ENCODE measurements around the gene EEF1B2.
"Not testable (repeated sequence)": the region's sequence is repeated elsewhere in the genome, so short reads cannot be mapped to it uniquely, and the experiment has no call there.

EEF1B2 gene

GRCh38 chr2:206171624-206172397, 12.1 kb downstream of the EEF1B2 start:
- not testable (repeated sequence) for H3K36me3 ChIP-seq (ENCODE audit: control insufficient read depth, insufficient read depth, low read length); H3K27me3 ChIP-seq (ENCODE audit: control insufficient read depth, insufficient read depth, low read length); H3K4me1 ChIP-seq (ENCODE audit: control insufficient read depth, insufficient read depth, low read length); H3K9ac ChIP-seq (ENCODE audit: low read depth, low read length); H3K4me3 ChIP-seq (ENCODE audit: low read depth, low read length); H3K9me3 ChIP-seq (ENCODE audit: control insufficient read depth, insufficient read depth, low read length)

GRCh38 chr2:206173147-206173546, 13.5 kb downstream of the EEF1B2 start:
- H3K4me3 ChIP-seq (ENCODE audit: low read depth, low read length): no peak overlapping the region
- H3K9me3 ChIP-seq (ENCODE audit: control insufficient read depth, insufficient read depth, low read length): no peaks in the 10 kb centered on the region
- H3K27me3 ChIP-seq (ENCODE audit: control insufficient read depth, insufficient read depth, low read length): no peaks in the 10 kb centered on the region
- no peaks in the 10 kb centered on the region for H3K36me3 ChIP-seq (ENCODE audit: control insufficient read depth, insufficient read depth, low read length)
- H3K9ac ChIP-seq (ENCODE audit: low read depth, low read length): no peak overlapping the region
- H3K4me1 ChIP-seq (ENCODE audit: control insufficient read depth, insufficient read depth, low read length): no peaks in the 10 kb centered on the region

DNA sequence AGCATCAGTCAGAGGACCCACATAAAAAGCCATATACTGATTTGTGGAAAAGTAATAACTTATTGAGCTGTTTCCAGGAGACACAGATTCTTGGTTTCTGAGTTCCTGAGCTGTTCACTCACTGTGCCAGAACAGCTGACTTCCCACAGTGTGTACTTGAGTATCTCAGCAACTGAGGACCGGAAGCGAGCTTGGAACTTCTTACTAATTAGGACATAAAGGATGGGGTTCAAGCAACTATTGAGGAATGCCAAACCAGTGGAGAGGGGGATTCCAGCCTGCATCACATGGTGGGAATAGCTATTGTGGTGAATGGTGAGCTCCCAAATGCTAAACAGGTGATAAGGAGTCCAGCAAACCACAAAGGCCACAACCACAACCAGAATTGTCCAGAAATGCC, 16.4 kb downstream of the EEF1B2 start:
- Histone ChIP-seq H3K36me3 (ENCODE audit: control insufficient read depth, insufficient read depth, low read length) (no peaks in the 10 kb centered on the region), H3K27me3 (ENCODE audit: control insufficient read depth, insufficient read depth, low read length) (no peaks in the 10 kb centered on the region), H3K9ac (ENCODE audit: low read depth, low read length) (no peak overlapping the region), H3K4me3 (ENCODE audit: low read depth, low read length) (no peak overlapping the region), H3K4me1 (ENCODE audit: control insufficient read depth, insufficient read depth, low read length) (no peaks in the 10 kb centered on the region), H3K9me3 (ENCODE audit: control insufficient read depth, insufficient read depth, low read length) (no peaks in the 10 kb centered on the region)

GRCh38 chr2:206176901-206177300, 17.2 kb downstream of the EEF1B2 start:
- Histone ChIP-seq H3K4me1 (ENCODE audit: control insufficient read depth, insufficient read depth, low read length) (no peaks in the 10 kb centered on the region), H3K27me3 (ENCODE audit: control insufficient read depth, insufficient read depth, low read length) (no peaks in the 10 kb centered on the region), H3K36me3 (ENCODE audit: control insufficient read depth, insufficient read depth, low read length) (no peaks in the 10 kb centered on the region), H3K4me3 (ENCODE audit: low read depth, low read length) (no peak overlapping the region), H3K9me3 (ENCODE audit: control insufficient read depth, insufficient read depth, low read length) (no peaks in the 10 kb centered on the region), H3K9ac (ENCODE audit: low read depth, low read length) (no peak overlapping the region)

DNA sequence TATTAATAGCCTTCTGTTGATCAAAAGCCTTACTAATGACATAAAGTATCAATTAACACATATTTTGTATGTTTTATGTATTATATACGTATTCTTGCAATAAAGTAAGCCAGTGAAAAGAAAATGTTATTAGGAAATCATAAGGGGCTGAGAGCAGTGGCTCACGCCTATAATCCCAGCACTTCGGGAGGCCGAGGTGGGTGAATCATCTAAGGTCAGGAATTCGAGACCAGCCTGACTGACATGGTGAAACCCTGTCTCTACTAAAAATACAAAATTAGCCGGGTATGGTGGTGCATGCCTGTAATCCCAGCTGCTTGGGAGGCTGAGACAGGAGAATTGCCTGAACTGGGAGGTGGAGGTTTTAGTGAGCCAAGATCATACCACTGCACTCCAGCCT, 21.8 kb downstream of the EEF1B2 start:
- H3K9ac ChIP-seq (ENCODE audit: low read depth, low read length); H3K36me3 ChIP-seq (ENCODE audit: control insufficient read depth, insufficient read depth, low read length); H3K4me3 ChIP-seq (ENCODE audit: low read depth, low read length); H3K27me3 ChIP-seq (ENCODE audit: control insufficient read depth, insufficient read depth, low read length); H3K4me1 ChIP-seq (ENCODE audit: control insufficient read depth, insufficient read depth, low read length); H3K9me3 ChIP-seq (ENCODE audit: control insufficient read depth, insufficient read depth, low read length): not testable (repeated sequence)

DNA sequence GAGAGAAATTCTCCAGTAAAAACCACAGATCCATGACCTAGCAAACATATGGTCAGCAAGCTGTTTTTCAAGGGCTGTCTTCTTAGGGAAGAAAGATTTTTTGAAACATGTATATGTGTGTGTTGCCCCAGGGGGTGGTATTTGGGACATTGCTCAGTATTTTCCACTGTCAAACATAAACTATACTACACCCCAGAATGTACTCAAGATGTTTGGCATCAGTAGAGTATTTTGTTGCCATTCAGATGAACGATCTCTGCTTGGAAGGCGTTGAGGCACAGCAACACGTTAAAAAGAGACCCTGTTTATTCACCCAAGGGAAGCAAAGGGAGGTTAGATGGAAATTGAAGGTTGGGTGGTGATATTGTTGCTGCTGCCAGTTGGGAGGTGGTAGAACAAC, 30.0 kb downstream of the EEF1B2 start:
- Histone ChIP-seq H3K27me3 (ENCODE audit: control insufficient read depth, insufficient read depth, low read length) (no peaks in the 10 kb centered on the region), H3K4me1 (ENCODE audit: control insufficient read depth, insufficient read depth, low read length) (peaks cover 5% of the 10 kb centered on the region), H3K9ac (ENCODE audit: low read depth, low read length) (no peak overlapping the region), H3K36me3 (ENCODE audit: control insufficient read depth, insufficient read depth, low read length) (no peaks in the 10 kb centered on the region), H3K4me3 (ENCODE audit: low read depth, low read length) (no peak overlapping the region), H3K9me3 (ENCODE audit: control insufficient read depth, insufficient read depth, low read length) (no peaks in the 10 kb centered on the region)

- Histone ChIP-seq H3K36me3 (ENCODE audit: control insufficient read depth, insufficient read depth, low read length) (no peaks in the 10 kb centered on the region), H3K9me3 (ENCODE audit: control insufficient read depth, insufficient read depth, low read length) (no peaks in the 10 kb centered on the region), H3K9ac (ENCODE audit: low read depth, low read length) (no peak overlapping the region), H3K27me3 (ENCODE audit: control insufficient read depth, insufficient read depth, low read length) (no peaks in the 10 kb centered on the region), H3K4me3 (ENCODE audit: low read depth, low read length) (no peak overlapping the region), H3K4me1 (ENCODE audit: control insufficient read depth, insufficient read depth, low read length) (peaks cover 5% of the 10 kb centered on the region)
These were observed 30.4 kb downstream of the EEF1B2 start for GRCh38 chr2:206190111-206190510.

- no peak overlapping the region for H3K9ac ChIP-seq (ENCODE audit: low read depth, low read length)
- peaks cover 5% of the 10 kb centered on the region for H3K4me1 ChIP-seq (ENCODE audit: control insufficient read depth, insufficient read depth, low read length)
- H3K27me3 ChIP-seq (ENCODE audit: control insufficient read depth, insufficient read depth, low read length): no peaks in the 10 kb centered on the region
- no peaks in the 10 kb centered on the region for H3K9me3 ChIP-seq (ENCODE audit: control insufficient read depth, insufficient read depth, low read length)
- H3K36me3 ChIP-seq (ENCODE audit: control insufficient read depth, insufficient read depth, low read length): no peaks in the 10 kb centered on the region
- H3K4me3 ChIP-seq (ENCODE audit: low read depth, low read length): no peak overlapping the region
These were observed 31.0 kb downstream of the EEF1B2 start for GRCh38 chr2:206190689-206191088.

GRCh38 chr2:206192157-206192556, 32.5 kb downstream of the EEF1B2 start:
- H3K27me3 ChIP-seq (ENCODE audit: control insufficient read depth, insufficient read depth, low read length): no peaks in the 10 kb centered on the region
- no peaks in the 10 kb centered on the region for H3K9me3 ChIP-seq (ENCODE audit: control insufficient read depth, insufficient read depth, low read length)
- no peak overlapping the region for H3K4me3 ChIP-seq (ENCODE audit: low read depth, low read length)
- no peaks in the 10 kb centered on the region for H3K36me3 ChIP-seq (ENCODE audit: control insufficient read depth, insufficient read depth, low read length)
- H3K9ac ChIP-seq (ENCODE audit: low read depth, low read length): no peak overlapping the region
- H3K4me1 ChIP-seq (ENCODE audit: control insufficient read depth, insufficient read depth, low read length): peaks cover 5% of the 10 kb centered on the region

- Histone ChIP-seq H3K36me3 (ENCODE audit: control insufficient read depth, insufficient read depth, low read length) (no peaks in the 10 kb centered on the region), H3K27me3 (ENCODE audit: control insufficient read depth, insufficient read depth, low read length) (no peaks in the 10 kb centered on the region), H3K9ac (ENCODE audit: low read depth, low read length) (no peak overlapping the region), H3K4me1 (ENCODE audit: control insufficient read depth, insufficient read depth, low read length) (peaks cover 5% of the 10 kb centered on the region), H3K4me3 (ENCODE audit: low read depth, low read length) (no peak overlapping the region), H3K9me3 (ENCODE audit: control insufficient read depth, insufficient read depth, low read length) (no peaks in the 10 kb centered on the region)
These were observed 34.1 kb downstream of the EEF1B2 start for GRCh38 chr2:206193671-206194357.

DNA sequence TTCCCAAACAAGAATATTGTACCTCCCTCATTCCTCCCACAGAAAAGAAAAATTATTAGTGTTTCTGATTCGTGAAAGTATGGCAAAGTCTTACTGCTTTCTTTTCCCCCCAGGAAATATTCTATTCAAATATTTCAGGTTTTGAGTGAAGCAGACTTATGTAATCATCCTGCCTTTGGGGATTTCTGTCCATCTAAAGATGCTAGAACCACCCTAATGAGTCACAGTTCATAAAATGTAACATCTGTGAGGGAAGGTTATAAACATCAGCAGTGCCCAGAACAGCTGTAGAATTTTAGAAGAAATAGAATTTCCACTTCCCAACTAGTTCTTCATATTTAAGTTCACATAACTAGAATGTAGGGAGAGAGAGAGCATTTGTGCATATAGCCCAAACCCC, 39.0 kb downstream of the EEF1B2 start:
- H3K9ac ChIP-seq (ENCODE audit: low read depth, low read length): no peak overlapping the region

More for the DNA sequence above, 39.0 kb downstream of the EEF1B2 start:
- H3K36me3 ChIP-seq (ENCODE audit: control insufficient read depth, insufficient read depth, low read length): no peaks in the 10 kb centered on the region
- no peak overlapping the region for H3K4me3 ChIP-seq (ENCODE audit: low read depth, low read length)
- H3K4me1 ChIP-seq (ENCODE audit: control insufficient read depth, insufficient read depth, low read length): peaks cover 13% of the 10 kb centered on the region
- H3K27me3 ChIP-seq (ENCODE audit: control insufficient read depth, insufficient read depth, low read length): no peaks in the 10 kb centered on the region
- H3K9me3 ChIP-seq (ENCODE audit: control insufficient read depth, insufficient read depth, low read length): no peaks in the 10 kb centered on the region

Data from iPS-15b (cell line).